Erythroblast (primary cell): ENCODE data around the gene ATG3.

Experiments used
- GATA1 ChIP-seq: IDR thresholded peaks from 2 replicates; pipeline ENCODE4 v1.6.1; 2011; ENCODE audit warnings: low read depth, mild to moderate bottlenecking, control low read depth, low read length, moderate library complexity
- POLR2A ChIP-seq: IDR thresholded peaks from 2 replicates; pipeline ENCODE4 v1.6.1; 2011; ENCODE audit warnings: mild to moderate bottlenecking, low read length

DNA sequence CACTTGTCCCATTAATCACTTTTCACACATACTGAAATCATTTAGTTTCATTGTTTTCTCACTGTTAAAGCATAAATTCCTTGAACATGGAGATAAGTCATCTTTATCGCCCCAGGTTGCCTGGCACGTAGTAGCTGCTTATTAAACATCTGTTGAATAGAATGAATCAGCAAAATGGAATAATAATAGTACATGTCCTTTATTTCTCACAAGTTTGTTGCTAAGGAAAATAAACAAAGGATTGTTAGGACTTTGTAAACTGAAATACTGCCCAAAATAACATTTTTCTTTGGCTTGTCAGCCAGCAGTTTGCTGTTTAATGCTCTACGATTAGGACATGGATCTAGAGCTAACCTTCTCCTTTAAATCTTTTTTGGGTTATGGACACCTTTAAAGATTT lies 17.9 kb upstream of the ATG3 start:
- no peak for TF ChIP-seq POLR2A
- no peak for TF ChIP-seq GATA1
